Amygdala (tissue), 56 donors: Measurements from ENCODE around the gene SEMA6C.

ENCODE experiments used
- DNase-seq, 56 donors: peaks; one replicate each; lab custom pipeline; 2025; lab: John Stamatoyannopoulos, UW

SEMA6C gene

GRCh38 chr1:151159373-151159772 is 12.9 kb upstream of the SEMA6C start:
- DNase-seq = no peak

- DNase-seq = no peak
Observed at GRCh38 chr1:151158751-151159251, 12.4 kb upstream of the SEMA6C start.

GRCh38 chr1:151158326-151158725 is 11.9 kb upstream of the SEMA6C start:
- no peak for DNase-seq

GRCh38 chr1:151157067-151157531 is 10.7 kb upstream of the SEMA6C start:
- DNase-seq = peak in 3 of 56 donors; percentile 10 to 23 (median 19)

GRCh38 chr1:151156515-151156819 is 10.0 kb upstream of the SEMA6C start, which contains the start of gene TNFAIP8L2:
TNFAIP8L2 (plus strand) TSS chr1:151156649; CDS start chr1:151158698, 2,049 bp downstream.
- DNase-seq = peak in 5 of 56 donors; percentile 7 to 29 (median 16)

- no peak for DNase-seq
Observed at GRCh38 chr1:151147665-151148064, 1.2 kb upstream of the SEMA6C start.

GRCh38 chr1:151147132-151147503 is 687 bp upstream of the SEMA6C start:
- DNase-seq = no peak

GRCh38 chr1:151146072-151146411 is 389 bp downstream of the SEMA6C start:
- DNase-seq = no peak

- DNase-seq = peak in 7 of 56 donors; percentile 11 to 46 (median 29)
Observed at GRCh38 chr1:151145304-151146071, 943 bp downstream of the SEMA6C start.

GRCh38 chr1:151144474-151145303 is 1.7 kb downstream of the SEMA6C start:
- no peak for DNase-seq

GRCh38 chr1:151143986-151144385 is 2.4 kb downstream of the SEMA6C start:
- no peak for DNase-seq

GRCh38 chr1:151143057-151143435 is 3.4 kb downstream of the SEMA6C start:
- peak in 1 of 56 donors; percentile 38 for DNase-seq

- no peak for DNase-seq
Observed at GRCh38 chr1:151142411-151143056, 3.9 kb downstream of the SEMA6C start.

GRCh38 chr1:151137789-151138188 is 8.6 kb downstream of the SEMA6C start:
- no peak for DNase-seq

GRCh38 chr1:151135433-151136385 is 10.7 kb downstream of the SEMA6C start:
- no peak for DNase-seq

- no peak for DNase-seq
Observed at GRCh38 chr1:151134991-151135390, 11.4 kb downstream of the SEMA6C start.

- DNase-seq = no peak
Observed at GRCh38 chr1:151134396-151134795, 12.0 kb downstream of the SEMA6C start.

- no peak for DNase-seq
Observed at GRCh38 chr1:151133018-151133806, 13.2 kb downstream of the SEMA6C start.
